ENCODE measurements around the gene JAML. TPM values are rescaled to one million over a fixed set of nuclear protein-coding genes. Genes with fewer than 3 reads are reported as not detected.

The JAML gene
- total and polyA plus RNA-seq, 4 experiments from 2014 or later = 115 to 194 (median 142) TPM

Other genes with a start within 250 kb of the JAML start
- gene IL10RA, start 238.6 kb downstream of the JAML start, total RNA-seq = 100 to 1,000 TPM; 398 to 406 TPM
- gene IL10RA, start 238.6 kb downstream of the JAML start, polyA plus RNA-seq = 100 to 1,000 TPM; 362 to 468 TPM
- gene TMPRSS4, start 147.9 kb downstream of the JAML start, total RNA-seq = under 1 TPM in 1 of 2 experiments, not detected in 1; 0.33 TPM
- gene TMPRSS4, start 147.9 kb downstream of the JAML start, polyA plus RNA-seq = not detected
- gene SMIM35, start 138.0 kb downstream of the JAML start, total RNA-seq = under 1 TPM; 0.44 to 0.55 TPM
- under 1 TPM; 0.21 to 0.76 TPM for gene SMIM35, start 138.0 kb downstream of the JAML start, polyA plus RNA-seq
- not detected for gene SCN4B, start 72.2 kb downstream of the JAML start, total RNA-seq
- not detected for gene SCN4B, start 72.2 kb downstream of the JAML start, polyA plus RNA-seq
- gene SCN2B, start 48.4 kb downstream of the JAML start, total RNA-seq = not detected
- gene SCN2B, start 48.4 kb downstream of the JAML start, polyA plus RNA-seq = not detected
- gene MPZL3, start 27.4 kb upstream of the JAML start, total RNA-seq = 10 to 100 TPM; 29.9 to 32.0 TPM
- gene MPZL3, start 27.4 kb upstream of the JAML start, polyA plus RNA-seq = 10 to 100 TPM; 12.3 to 12.6 TPM
- 1 to 10 TPM; 2.9 to 3.7 TPM for gene MPZL2, start 39.3 kb upstream of the JAML start, total RNA-seq
- 1 to 10 TPM in 1 of 2 donors, under 1 TPM in 1; 0.64 to 4.2 TPM for gene MPZL2, start 39.3 kb upstream of the JAML start, polyA plus RNA-seq
- gene CD3E, start 79.7 kb upstream of the JAML start, total RNA-seq = 100 to 1,000 TPM; 581 to 618 TPM
- 100 to 1,000 TPM; 627 to 999 TPM for gene CD3E, start 79.7 kb upstream of the JAML start, polyA plus RNA-seq
- gene CD3D, start 117.7 kb upstream of the JAML start, total RNA-seq = 100 to 1,000 TPM; 338 to 343 TPM
- 1,000 to 10,000 TPM in 1 of 2 donors, 100 to 1,000 TPM in 1; 993 to 1,046 TPM for gene CD3D, start 117.7 kb upstream of the JAML start, polyA plus RNA-seq
- gene CD3G, start 119.3 kb upstream of the JAML start, total RNA-seq = 100 to 1,000 TPM; 191 to 205 TPM
- 100 to 1,000 TPM; 131 to 417 TPM for gene CD3G, start 119.3 kb upstream of the JAML start, polyA plus RNA-seq
- 10 to 100 TPM; 50.3 to 52.2 TPM for gene UBE4A, start 134.6 kb upstream of the JAML start, total RNA-seq
- 10 to 100 TPM; 16.9 to 25.5 TPM for gene UBE4A, start 134.6 kb upstream of the JAML start, polyA plus RNA-seq
- 100 to 1,000 TPM; 158 to 161 TPM for gene ATP5MG, start 176.6 kb upstream of the JAML start, total RNA-seq
- gene ATP5MG, start 176.6 kb upstream of the JAML start, polyA plus RNA-seq = 100 to 1,000 TPM; 595 to 704 TPM
- gene KMT2A, start 211.5 kb upstream of the JAML start, total RNA-seq = 100 to 1,000 TPM; 185 to 202 TPM
- 10 to 100 TPM in 1 of 2 donors, 1 to 10 TPM in 1; 4.6 to 51.9 TPM for gene KMT2A, start 211.5 kb upstream of the JAML start, polyA plus RNA-seq

Measured in CD4-positive, alpha-beta memory T cell (primary cell).